ENCODE data around the gene GDF15. TPM values are rescaled to one million over a fixed set of nuclear protein-coding genes. Genes with fewer than 3 reads are reported as not detected.

Gene GDF15
- polyA plus RNA-seq, 1 donor from 2014 or later = not detected

DNA sequence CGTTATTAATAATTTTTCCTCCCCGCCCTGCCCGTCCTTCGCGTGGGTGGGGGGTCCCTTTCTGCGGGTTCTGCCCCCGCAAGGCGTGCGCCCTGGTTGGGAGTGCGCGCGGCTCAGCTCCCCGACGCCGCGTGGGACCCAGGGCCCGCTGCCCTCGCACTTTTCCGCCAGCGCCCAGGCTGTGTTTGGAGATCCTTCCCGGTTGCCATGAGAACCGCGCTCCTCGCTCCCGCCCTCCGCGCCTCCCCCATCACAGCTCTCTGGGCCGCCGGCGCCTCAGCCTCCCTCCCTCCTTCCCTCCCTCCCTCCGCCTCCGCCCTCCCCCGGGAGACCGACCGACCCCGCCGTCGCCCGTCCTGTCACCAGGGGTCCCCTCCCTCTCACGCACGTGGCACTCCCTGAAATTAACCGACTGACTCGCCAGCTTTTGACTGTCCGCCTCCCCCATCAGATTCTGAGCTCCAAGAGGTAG, 30.9 kb downstream of the GDF15 start:
- H3K9me3 Mint-ChIP-seq = no peaks in the 10 kb centered on the region
- peaks cover 1% of the 10 kb centered on the region for H3K36me3 Mint-ChIP-seq
- H3K4me1 Mint-ChIP-seq = peaks cover 15 to 32% (median 20%) of the 10 kb centered on the region in 3 donors
- H3K27me3 Mint-ChIP-seq = peaks cover 40% of the 10 kb centered on the region
- peak overlapping the region; percentile 16 to 80 (median 48) for H3K4me3 Mint-ChIP-seq
- H3K27ac Mint-ChIP-seq = peak overlapping the region; percentile 63 to 88 (median 87)

DNA sequence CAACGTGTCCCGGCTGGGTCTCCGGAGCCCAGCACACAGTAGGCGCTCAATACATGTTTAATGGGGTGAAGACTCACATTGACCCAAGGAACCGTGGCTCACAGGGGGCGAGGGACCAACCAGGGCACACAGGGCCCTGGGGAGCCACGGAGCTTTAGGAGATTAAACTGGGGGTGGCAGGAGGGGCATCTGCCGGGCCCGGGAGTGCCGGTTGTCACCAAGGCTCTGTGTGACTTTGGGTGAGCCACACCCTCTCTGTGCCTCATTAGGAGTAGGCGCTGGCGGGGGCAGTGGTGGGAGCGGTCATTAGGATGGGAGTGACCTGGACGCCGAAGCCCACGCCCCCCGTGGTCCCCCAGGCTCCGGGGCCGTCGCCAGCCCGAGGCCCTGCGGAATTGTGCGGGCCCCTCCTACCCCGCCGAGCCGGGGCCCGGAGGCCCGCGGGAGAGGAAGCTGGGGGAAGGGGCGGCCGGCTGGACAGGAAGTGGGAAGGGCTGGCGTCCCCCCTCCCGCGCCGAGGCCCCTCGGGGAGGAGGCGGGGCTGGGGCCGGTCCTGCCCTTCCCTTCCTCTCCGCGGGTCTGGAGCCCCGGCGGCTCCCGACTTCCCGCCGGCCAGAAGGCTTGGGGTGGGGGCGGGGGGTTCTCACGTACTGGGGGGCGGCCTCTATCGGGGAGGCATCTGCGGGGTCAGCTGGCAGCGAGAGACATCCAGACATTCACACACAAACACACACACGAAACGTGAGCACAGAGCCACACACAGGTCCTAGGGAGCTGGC, 31.5 kb downstream of the GDF15 start:
- no peaks in the 10 kb centered on the region for H3K9me3 Mint-ChIP-seq
- peak overlapping the region; percentile 76 to 84 (median 78) for H3K4me3 Mint-ChIP-seq
- peaks cover 15 to 37% (median 23%) of the 10 kb centered on the region in 3 donors for H3K4me1 Mint-ChIP-seq
- peaks cover 37% of the 10 kb centered on the region for H3K27me3 Mint-ChIP-seq
- H3K36me3 Mint-ChIP-seq = peaks cover 1% of the 10 kb centered on the region
- H3K27ac Mint-ChIP-seq = peak overlapping the region; percentile 63 to 95 (median 88)

DNA sequence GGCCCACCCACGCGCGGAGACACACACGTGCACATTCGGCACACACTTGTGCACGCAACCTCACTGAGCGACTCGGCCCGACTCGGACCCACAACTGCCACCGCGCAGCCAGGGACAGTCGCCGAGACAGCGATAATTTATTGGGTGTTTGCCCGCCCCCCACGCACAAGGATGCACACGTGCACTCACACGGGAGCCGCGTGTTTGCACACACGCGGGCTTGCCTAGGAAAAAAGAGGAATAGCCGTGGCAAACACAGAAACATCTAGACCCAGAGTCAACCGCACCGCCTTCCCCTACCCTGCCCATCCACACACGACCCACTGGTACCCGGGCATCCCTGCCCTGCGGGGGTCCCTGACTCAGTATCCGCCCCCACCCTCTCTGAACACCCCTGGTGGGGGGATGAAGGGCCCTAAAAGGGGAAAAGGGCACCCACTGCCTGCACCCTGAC, 32.1 kb downstream of the GDF15 start:
- Mint-ChIP-seq H3K27ac (peak overlapping the region in 2 of 3 donors; percentile 82 to 95), H3K4me3 (peak overlapping the region; percentile 76 to 85 (median 80)), H3K9me3 (no peaks in the 10 kb centered on the region), H3K4me1 (peaks cover 21 to 42% (median 28%) of the 10 kb centered on the region in 3 donors), H3K27me3 (peaks cover 33% of the 10 kb centered on the region), H3K36me3 (peaks cover 1% of the 10 kb centered on the region)

DNA sequence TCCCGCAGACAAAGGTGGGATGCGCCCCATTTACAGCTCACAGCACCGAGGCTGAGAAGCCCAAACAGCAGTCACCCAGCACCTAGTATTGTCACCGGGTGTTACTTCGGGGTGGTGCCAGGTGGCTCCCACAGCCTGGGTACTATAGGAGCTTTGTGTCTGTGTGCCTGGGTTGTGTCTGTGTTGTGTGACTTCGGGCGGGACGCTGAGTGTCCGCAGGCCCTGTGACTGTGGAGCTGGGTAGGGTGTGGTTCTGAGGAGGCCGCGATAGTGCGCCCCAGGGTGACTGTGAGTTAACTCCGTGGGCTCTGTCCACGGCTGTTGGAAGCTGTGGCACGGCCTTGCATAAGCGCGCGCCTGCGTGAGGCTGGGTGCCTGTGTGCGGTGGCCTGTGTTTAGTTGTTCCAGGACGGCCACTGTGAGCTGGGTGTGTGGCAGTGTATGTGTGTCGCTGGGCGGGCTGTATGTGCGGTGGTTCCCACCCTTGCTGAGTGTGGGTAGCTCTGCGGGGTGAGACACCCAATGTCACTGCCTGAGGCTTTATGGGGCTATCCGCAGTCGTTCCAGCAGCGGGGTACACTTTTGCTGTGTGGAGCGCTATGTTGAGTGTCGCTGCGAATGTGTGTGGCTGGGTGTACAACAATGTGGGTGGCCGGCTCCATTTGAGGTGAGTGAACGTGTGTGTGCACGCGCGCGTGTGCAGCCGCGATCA, 32.7 kb downstream of the GDF15 start:
- peaks cover 23 to 44% (median 31%) of the 10 kb centered on the region in 3 donors for H3K4me1 Mint-ChIP-seq
- H3K27me3 Mint-ChIP-seq = peaks cover 33% of the 10 kb centered on the region
- peaks cover 1% of the 10 kb centered on the region for H3K36me3 Mint-ChIP-seq
- peak overlapping the region; percentile 80 to 95 (median 82) for H3K27ac Mint-ChIP-seq
- no peaks in the 10 kb centered on the region for H3K9me3 Mint-ChIP-seq
- peak overlapping the region; percentile 76 to 92 (median 84) for H3K4me3 Mint-ChIP-seq

DNA sequence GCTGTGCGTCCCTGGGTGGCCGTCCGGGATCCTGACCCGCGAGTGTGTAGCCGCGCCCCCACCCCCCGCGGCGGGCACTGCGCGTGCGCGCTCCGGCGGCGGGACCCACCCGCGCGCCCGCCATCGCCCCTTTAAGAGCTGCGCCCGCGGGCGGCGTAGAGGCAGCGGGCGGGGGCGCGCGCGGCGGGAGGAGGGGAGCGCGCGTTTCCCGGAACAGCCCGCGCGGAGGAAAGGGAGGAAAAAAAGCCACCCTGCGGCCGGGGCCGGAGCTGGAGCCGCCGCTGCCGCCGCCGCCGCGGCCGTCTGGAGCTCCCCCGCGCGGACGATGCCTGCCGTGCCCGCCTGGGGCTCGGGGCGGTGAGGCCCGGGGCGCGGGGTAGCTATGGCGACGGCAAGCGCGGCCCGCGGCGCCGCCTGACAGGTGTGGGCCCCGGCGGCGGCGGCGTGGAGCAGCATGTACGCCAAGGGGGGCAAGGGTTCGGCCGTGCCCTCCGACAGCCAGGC, 33.3 kb downstream of the GDF15 start, which contains the start of gene SSBP4:
TSS of gene SSBP4 (plus strand) at position 204 of the 504 bp plus-strand sequence. CDS start at position 455, 251 bp downstream.
- Mint-ChIP-seq H3K27me3 (peaks cover 31% of the 10 kb centered on the region), H3K4me1 (peaks cover 27 to 46% (median 31%) of the 10 kb centered on the region in 3 donors), H3K4me3 (peak within 1 kb of the TSS; percentile 76 to 94 (median 86)), H3K27ac (peak within 1 kb of the TSS; percentile 80 to 96 (median 95)), H3K9me3 (no peaks in the 10 kb centered on the region), H3K36me3 (peaks cover 1% of the 10 kb centered on the region)

DNA sequence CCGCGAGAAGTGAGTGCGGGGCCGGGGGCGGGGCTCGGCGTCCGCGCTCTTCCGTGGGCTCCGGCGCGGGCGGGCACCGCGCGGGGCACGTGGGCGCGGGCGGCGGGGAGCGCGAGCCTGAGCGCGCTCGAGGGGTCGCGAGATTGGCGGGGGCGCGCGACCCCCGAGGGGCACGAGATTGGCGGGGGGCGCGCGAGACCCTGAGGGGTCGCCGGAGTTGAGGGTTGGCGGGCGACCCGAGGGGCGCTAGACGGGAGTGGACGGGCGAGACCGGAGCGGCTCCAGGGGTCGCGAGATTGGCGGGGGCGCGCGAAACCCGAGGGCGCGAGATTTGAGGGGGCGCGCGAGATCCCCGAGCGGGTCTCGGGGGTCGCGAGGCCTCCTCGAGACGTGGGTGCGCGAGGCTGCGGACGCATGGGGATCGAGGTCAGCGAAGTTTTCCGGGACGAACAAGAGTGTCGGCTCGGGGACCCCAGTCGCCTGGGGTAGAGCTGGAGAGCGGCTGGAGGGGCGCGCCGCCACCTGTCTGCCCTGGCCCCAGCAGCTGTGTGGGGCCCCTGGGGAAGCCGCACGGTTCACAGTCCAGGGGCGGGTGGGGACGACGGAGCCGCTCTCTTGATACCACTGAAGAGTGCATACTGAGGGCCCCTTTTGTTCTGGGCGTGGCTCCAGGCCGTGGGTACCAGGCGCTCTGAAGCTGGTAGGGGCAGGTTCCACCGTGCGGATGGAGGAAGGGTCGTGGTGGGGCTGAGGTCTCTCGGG, 33.9 kb downstream of the GDF15 start:
- Mint-ChIP-seq H3K4me1 (peaks cover 22 to 46% (median 30%) of the 10 kb centered on the region in 3 donors), H3K9me3 (no peaks in the 10 kb centered on the region), H3K36me3 (peaks cover 1% of the 10 kb centered on the region), H3K4me3 (peak overlapping the region; percentile 72 to 94 (median 78)), H3K27ac (peak overlapping the region; percentile 76 to 96 (median 85)), H3K27me3 (peaks cover 25% of the 10 kb centered on the region)

DNA sequence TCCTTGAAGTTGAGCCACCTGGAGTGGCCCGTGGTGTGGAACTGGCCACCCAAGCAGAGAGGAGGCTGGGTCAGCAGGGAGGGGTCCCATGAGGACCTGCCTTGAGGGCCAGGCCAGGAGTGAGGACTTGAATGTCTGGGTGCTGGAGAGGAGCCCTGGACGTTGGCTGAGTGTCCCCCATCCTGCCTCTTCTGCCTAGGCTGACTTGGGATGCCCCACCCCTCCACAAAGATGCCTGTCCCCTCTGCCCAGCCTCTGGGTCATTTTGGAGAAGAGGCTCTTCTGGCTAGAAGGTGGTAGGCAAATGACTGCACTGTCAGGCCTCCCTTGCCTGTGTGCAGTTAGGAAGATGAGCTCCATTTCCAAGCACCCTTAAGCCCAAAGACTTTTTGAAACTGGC, 35.0 kb downstream of the GDF15 start:
- peak overlapping the region; percentile 60 to 94 (median 78) for H3K4me3 Mint-ChIP-seq
- H3K9me3 Mint-ChIP-seq = no peaks in the 10 kb centered on the region
- H3K36me3 Mint-ChIP-seq = peaks cover 1% of the 10 kb centered on the region
- H3K27ac Mint-ChIP-seq = peak overlapping the region in 2 of 3 donors; percentile 78 to 95
- H3K4me1 Mint-ChIP-seq = peaks cover 22 to 46% (median 32%) of the 10 kb centered on the region in 3 donors
- H3K27me3 Mint-ChIP-seq = peaks cover 25% of the 10 kb centered on the region

DNA sequence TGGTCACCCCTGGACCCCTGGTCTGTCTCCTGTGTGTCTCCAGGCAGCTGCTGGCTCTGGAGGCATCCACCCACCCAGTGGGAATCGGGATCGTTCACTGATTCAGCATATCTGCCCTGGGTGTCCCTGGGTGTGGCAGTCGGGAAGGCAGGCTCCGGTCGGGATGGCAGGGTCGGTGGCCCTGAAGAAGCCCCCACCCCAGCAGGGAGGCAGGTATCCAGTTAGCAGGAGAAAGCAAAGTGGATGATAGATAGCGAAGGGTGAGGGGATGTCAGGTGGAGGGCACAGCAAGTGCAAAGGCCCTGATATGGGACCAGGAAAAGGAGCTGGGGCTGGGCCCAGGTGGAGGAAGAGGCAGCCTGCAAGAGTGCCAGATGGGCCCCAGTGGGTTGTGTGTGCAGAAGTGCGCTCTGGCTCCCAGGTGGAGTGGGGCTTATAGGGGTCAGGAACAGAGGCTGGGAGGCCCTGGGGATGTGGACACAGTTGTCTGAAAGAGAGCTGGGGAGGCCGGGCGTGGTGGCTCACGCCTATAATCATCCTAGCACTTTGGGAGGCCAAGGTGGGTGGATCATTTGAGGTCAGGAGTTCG, 35.5 kb downstream of the GDF15 start:
- H3K36me3 Mint-ChIP-seq = peaks cover under 1% of the 10 kb centered on the region
- H3K4me3 Mint-ChIP-seq = peak overlapping the region; percentile 76 to 94 (median 80)
- H3K27me3 Mint-ChIP-seq = peaks cover 22% of the 10 kb centered on the region
- peaks cover 22 to 45% (median 32%) of the 10 kb centered on the region in 3 donors for H3K4me1 Mint-ChIP-seq
- H3K9me3 Mint-ChIP-seq = no peaks in the 10 kb centered on the region
- H3K27ac Mint-ChIP-seq = peak overlapping the region in 2 of 3 donors; percentile 78 to 95

DNA sequence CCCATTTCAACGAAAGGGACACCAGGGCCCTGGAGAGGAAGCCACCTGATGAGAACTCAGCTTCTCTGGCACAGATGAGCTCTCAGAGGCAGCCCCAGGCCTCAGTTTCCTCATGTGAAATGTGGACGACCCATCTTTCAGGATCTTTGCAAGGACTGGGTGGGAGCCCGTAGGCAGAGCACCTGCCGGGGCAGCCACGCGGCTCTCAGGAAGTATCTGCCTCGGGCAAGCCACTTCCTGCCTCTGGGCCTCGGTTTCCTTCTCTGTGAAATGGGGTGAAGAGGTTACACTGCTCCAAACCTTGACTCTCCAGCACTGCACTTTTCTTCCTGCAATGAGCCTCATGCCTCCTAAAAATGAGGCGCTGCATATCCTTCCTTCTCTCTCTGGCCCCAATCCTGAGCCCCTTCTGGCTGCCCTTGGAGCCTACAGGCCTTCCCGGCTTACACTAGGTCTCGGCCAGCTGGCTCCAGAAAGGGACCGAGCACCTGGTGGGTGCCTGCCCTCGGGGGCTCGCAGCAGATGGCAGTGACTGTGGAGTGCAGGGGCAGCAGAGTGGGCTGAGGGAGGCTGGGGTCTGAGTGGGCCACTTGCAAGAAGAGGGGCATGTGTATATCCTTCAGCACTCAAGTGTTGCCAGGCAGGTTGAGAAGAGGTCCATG, 36.7 kb downstream of the GDF15 start:
- Mint-ChIP-seq H3K36me3 (no peaks in the 10 kb centered on the region), H3K9me3 (no peaks in the 10 kb centered on the region), H3K4me1 (peaks cover 22 to 40% (median 27%) of the 10 kb centered on the region in 3 donors), H3K27me3 (peaks cover 13% of the 10 kb centered on the region), H3K27ac (peak overlapping the region in 2 of 3 donors; percentile 78 to 82), H3K4me3 (peak overlapping the region; percentile 31 to 88 (median 80))

DNA sequence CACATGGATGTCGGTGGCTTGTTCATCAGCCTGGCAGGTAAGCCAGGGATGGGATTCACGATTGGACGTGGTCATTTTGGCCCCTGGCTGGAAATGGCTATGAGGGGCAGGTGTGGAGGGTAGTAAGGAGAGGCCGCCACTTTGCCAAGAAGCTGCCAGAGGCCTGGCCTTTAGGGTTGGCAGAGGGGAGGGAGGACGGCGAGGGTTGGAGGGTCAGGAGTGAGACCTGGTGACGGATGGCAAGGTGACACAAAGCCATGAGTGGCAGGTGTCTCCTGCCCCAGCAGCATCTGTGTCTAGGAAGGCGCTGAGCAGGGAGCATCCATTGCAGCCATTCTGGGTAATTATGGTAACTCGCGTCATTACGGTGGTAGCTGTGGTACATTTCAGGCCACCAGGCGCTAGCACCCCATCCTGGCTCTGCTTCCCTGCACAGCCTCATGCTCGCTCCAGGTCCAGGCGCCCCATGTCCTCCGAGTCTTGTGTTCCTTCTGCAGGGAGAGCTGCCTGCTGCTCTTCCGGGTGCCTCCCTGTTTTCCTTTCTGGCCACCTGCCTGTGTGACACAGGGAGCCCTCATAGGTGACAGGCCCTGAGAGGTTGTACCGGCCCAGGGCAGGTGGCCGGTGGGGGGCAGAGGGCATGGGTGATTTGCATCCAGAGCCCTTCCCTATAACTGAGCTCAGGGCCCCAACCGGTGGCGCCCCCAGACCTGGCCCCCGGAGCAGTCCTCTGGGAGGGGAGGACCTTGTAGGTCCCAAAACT, 37.5 kb downstream of the GDF15 start:
- H3K9me3 Mint-ChIP-seq = no peaks in the 10 kb centered on the region
- peak overlapping the region in 1 of 4 donors; percentile 88 for H3K4me3 Mint-ChIP-seq
- H3K36me3 Mint-ChIP-seq = no peaks in the 10 kb centered on the region
- peaks cover 6% of the 10 kb centered on the region for H3K27me3 Mint-ChIP-seq
- peaks cover 22 to 32% (median 26%) of the 10 kb centered on the region in 3 donors for H3K4me1 Mint-ChIP-seq
- H3K27ac Mint-ChIP-seq = peak overlapping the region in 2 of 3 donors; percentile 78 to 82

DNA sequence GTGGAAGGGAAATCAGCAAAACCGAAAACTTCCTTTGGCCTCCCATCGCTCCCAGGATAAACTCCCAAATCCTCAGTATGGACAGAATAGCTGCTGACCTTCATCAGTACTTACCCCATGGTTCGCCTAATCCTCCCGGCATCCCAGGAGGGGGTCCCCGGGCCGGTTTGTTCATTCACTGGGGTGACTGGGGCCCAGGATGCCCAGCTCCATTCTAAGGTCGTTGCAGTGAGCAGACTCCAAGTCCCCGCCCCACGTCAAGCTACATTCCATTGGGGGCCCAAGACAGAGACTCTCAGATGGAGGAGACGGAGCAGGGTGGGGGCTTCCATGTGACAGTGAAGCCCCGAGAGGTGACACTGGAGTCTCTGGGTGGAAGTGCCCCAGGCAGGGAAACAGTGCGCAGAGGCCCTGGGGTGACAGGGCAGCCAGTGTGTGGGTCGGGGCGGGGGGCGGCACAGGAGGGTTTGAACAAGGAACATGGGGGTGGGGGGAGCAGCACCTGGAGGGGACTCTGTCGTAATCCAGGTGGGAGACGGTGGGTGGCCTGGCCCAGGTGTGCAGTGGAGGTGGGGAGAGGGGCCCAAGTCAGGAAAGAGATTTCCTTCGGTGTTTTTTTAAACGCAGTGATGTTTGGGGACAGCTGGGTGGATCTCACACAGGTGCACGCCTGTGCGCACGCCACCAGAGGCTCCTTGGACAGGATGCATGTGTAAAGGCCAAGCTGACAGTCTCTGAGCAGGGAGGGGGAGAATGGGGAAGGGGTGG, 38.3 kb downstream of the GDF15 start:
- H3K4me3 Mint-ChIP-seq = peak overlapping the region in 1 of 4 donors; percentile 88
- H3K27me3 Mint-ChIP-seq = no peaks in the 10 kb centered on the region
- H3K27ac Mint-ChIP-seq = peak overlapping the region in 1 of 3 donors; percentile 78

DNA sequence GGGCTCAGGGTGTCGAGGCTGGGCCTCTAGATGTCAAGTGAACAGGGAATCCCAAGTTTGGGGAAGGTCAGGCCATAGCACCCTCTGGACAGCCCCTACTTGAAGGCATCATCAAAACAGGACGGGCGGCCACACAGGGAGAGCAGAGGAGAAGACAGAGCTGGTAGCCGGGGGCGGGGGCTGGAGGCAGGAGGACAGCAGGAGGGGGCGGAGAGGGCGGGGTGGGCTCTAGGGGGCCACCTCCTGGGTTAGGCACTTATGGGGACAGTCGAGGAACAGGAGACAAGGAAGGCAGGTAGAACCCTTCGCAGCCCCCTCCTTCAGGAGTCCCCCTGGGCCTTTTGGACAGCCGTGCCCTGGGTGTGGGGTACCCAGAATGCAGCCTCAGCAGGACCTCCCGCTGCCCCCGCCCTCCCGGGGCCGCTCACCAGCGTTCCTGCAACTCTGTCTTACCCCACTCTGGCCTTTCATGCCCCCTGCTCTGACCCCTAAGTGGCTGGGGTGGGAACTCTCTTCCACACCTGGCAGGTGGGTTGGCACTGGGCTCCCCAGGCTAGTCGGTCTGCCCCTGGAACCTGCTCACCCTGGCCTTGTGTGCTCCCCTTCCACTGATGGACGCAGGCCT, 39.0 kb downstream of the GDF15 start:
- Mint-ChIP-seq H3K27me3 (no peaks in the 10 kb centered on the region), H3K9me3 (no peaks in the 10 kb centered on the region), H3K4me3 (peak overlapping the region in 1 of 4 donors; percentile 20), H3K36me3 (no peaks in the 10 kb centered on the region), H3K4me1 (peaks cover 22 to 27% (median 22%) of the 10 kb centered on the region in 3 donors), H3K27ac (peak overlapping the region in 1 of 3 donors; percentile 78)

More for the DNA sequence above, 38.3 kb downstream of the GDF15 start:
- Mint-ChIP-seq H3K4me1 (peaks cover 22 to 27% (median 22%) of the 10 kb centered on the region in 3 donors), H3K9me3 (no peaks in the 10 kb centered on the region), H3K36me3 (no peaks in the 10 kb centered on the region)

All from IgD-negative memory B cell (primary cell).